Stimulated activated CD4-positive, alpha-beta T cell treated with anti-CD3 and anti-CD28 coated beads, TNF-alpha, amount 100 ng/mL, for 48 hours (primary cell): ENCODE measurements around the gene RBFOX1.

Experiments
- DNase-seq, 3 donors: peaks; one replicate each; pipeline ENCODE4 v3.0.0-alpha.2; 2020; ENCODE audit warnings: low read depth in 3 of 3

The RBFOX1 gene

GRCh38 chr16:7518158-7518557 lies 185.5 kb downstream of the RBFOX1 start:
- no peak for DNase-seq

- DNase-seq, result no peak
These were observed 189.2 kb downstream of the RBFOX1 start for GRCh38 chr16:7521834-7522233.

DNA sequence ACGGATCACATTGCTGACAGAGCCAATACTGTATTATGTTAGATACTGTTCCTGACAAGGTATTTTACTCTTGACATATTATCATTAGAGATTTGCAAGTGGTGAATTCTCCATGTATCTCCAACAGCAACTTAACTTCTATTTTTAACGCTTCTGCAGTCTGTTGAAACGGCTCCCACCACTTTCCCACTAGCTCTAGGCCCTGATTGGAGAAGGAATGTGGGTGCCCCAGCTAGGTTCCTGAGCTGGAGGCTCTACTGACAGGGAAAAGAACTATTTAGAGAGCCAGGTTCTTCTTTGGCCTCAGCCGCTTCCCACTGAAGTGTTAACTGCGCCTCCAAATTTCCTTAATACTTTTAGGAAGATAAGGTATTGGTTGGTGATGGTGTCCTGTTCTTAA lies 191.8 kb downstream of the RBFOX1 start:
- DNase-seq, result no peak

- DNase-seq, result no peak
These were observed 194.1 kb downstream of the RBFOX1 start for GRCh38 chr16:7526736-7527135.

GRCh38 chr16:7532534-7532933 lies 199.9 kb downstream of the RBFOX1 start:
- no peak for DNase-seq

GRCh38 chr16:7534749-7535148 lies 202.1 kb downstream of the RBFOX1 start:
- DNase-seq, result no peak

GRCh38 chr16:7541026-7541425 lies 208.4 kb downstream of the RBFOX1 start:
- no peak for DNase-seq

GRCh38 chr16:7545251-7545650 lies 212.6 kb downstream of the RBFOX1 start:
- DNase-seq, result no peak

DNA sequence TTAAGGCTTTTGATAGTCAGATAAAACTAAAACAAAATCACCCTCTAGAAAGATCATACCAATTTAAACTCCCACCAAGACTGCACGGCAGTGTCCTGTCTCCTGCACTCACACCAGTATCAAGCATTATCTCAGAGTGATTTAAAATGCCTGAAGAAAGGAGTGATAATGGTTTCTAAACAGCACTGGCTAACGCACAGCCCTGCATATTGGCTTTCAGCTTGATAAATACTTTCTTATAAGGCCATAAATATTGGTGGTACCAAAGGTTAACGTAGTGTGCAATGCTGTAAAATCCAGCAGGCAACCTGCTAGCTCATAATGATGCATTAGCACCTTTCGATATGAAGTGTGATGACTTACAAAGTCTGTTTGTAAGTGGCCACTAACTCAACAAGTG lies 214.3 kb downstream of the RBFOX1 start:
- no peak for DNase-seq

- DNase-seq, result no peak
These were observed 215.1 kb downstream of the RBFOX1 start for GRCh38 chr16:7547736-7548135.

DNA sequence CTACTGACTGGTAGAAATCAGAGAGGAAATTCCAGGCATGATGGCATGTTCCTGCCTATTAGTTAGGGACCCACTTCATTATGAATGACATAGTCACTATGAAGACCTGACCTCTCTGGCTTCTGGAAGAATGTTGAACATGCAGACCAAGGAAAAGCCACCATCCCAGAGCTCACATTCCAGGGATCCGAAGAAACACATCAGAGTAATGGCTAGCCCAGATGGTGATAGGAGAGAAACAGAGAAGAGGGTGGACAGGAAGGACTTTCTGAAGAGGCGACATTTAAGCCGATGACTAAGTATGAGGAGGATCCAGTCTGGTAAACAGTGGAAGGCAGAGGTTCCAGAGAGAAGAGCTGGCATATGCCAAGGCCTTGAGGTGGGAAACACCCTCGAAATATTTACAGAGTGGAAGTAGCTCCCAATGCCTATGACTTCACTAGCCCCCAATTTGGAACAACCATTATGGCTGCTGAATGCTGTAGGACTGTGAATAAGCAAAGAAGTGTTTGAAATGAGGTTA lies 216.2 kb downstream of the RBFOX1 start:
- DNase-seq, result no peak

DNA sequence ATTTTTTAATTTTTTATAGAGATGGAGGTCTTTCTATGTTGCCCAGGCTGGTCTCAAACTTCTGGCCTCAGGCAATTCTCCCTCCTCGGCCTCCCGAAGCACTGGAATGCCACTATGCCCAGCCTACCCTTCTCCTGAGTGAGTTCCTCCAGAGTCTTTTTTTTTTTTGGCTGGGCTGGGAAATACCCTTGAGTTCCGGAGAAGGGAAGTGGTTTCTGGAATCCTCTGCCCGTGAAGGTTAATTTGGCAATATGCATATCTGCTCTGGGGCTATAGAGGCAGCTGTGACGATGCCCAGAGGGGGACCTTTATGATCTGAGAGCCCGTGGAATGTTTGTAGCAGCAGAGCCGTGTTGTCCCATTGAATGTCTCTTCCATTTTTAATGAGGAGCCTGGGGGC lies 217.5 kb downstream of the RBFOX1 start:
- no peak for DNase-seq

DNA sequence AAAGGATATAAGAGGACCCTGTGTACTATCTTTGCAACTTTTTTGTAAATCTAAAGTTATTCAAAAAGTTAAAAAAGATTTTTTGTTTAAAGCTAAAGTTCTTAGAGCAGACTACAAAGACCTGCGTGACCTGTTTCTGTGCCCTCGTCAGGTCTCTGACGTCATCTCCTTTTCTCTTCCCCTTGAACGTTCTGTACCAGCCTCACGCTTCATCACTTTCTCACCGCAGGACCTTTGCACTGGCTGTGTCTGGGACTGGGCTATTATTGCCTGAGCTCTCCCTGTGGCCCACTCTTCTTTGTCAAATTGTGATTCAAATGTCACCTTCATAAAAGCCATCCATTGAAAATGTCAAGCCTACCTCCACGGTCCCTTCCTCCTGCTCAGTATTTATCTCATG lies 222.8 kb downstream of the RBFOX1 start:
- DNase-seq, result no peak

- DNase-seq, result no peak
These were observed 229.3 kb downstream of the RBFOX1 start for GRCh38 chr16:7561908-7562405.

GRCh38 chr16:7566360-7566759 lies 233.7 kb downstream of the RBFOX1 start:
- DNase-seq, result no peak

DNA sequence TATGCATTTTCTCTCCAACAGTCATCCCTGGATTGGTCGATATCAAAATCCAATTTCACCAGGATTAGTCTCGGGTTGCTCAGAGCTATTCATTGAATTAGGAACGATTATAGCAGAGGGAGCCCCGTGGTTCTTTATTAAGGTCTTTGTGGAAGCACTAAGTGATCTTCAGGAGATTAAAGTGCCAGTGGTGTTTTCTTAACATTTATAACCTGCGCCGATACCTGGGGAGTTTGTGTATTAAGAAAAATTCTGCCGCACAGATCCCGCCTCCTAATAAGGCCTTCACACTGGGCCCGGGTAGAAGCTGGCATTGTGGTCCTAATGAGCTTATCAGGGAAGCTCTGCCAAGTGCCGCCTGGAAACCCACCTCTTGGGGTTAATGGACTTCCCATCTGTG lies 238.7 kb downstream of the RBFOX1 start:
- DNase-seq, result no peak

DNA sequence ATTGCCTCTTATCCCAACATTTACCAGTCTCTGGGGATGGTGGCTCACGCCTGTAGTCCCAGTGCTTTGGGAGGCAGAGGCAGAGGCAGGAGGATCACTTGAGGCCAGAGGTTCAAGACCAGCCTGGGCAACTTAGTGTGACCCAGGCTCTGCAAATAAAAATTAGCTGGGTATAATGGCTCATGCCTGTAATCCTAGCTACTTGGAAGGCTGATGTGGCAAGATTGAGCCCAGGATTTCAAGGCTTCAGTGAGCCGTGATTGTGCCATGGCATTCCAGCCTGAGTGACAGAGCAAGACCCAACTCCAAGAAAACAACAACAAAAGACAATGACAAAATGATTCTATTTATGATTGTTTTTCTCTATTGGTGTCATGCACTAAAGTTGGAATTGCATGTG lies 244.9 kb downstream of the RBFOX1 start:
- DNase-seq, result no peak

- DNase-seq, result no peak
These were observed 246.8 kb downstream of the RBFOX1 start for GRCh38 chr16:7579454-7579853.

GRCh38 chr16:7581175-7581574 lies 248.5 kb downstream of the RBFOX1 start:
- DNase-seq, result no peak

- DNase-seq, result no peak
These were observed 250.8 kb downstream of the RBFOX1 start for GRCh38 chr16:7583396-7583795.

DNA sequence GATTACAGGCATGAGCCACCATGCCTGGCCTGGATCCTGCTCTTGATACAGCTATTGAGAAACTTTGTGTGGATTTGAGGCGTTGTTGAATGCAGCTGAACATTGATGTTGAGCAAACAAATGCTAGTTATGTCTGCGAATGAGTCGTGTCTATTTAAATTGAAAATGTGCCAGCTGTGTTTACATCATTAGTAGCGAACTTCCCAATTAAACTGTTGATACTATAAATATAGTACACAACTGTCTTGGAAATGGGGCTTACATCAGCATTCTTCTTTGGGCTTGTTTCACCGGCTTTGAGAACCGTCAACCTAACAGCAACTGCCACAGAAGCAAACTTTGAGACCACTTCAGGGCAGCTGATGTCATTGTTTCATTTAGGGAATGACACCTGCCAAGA lies 251.9 kb downstream of the RBFOX1 start:
- DNase-seq, result no peak

- DNase-seq, result no peak
These were observed 253.1 kb downstream of the RBFOX1 start for GRCh38 chr16:7585705-7586104.

GRCh38 chr16:7590934-7591333 lies 258.3 kb downstream of the RBFOX1 start:
- DNase-seq, result no peak

- no peak for DNase-seq
These were observed 263.7 kb downstream of the RBFOX1 start for GRCh38 chr16:7596308-7596707.
